GM12872 (cell line): Measurements from ENCODE around the gene PEX5L.

Experiments used
- CTCF ChIP-seq: IDR thresholded peaks from 3 replicates; pipeline ENCODE4 v1.5.1; 2011; ENCODE audit warnings: low read depth, mild to moderate bottlenecking, low read length, moderate library complexity; ENCODE audit not compliant: insufficient read depth

The PEX5L gene

GRCh38 chr3:179861953-179862352 is 174.8 kb downstream of the PEX5L start:
- TF ChIP-seq CTCF: no peak

DNA sequence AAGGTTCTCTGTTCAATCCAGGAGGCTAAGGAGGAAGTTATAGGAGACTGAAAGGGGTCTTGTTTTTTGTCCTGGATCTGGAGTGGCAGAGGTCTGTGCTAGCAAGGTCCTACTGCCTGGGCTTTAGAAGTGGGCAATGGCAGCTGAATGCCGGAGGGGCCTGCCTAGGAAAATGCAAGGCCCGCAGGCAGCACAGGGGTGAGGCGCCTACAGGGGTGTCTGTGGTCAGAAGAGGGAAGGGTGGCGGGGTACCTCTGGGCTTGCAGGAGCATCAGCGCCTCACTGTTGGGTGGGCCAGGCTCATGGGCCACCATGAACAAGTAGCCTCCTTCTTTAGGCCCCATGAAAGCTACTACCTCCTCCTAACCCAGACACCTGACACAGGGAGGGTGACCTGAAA is 175.4 kb downstream of the PEX5L start:
- no peak for TF ChIP-seq CTCF

DNA sequence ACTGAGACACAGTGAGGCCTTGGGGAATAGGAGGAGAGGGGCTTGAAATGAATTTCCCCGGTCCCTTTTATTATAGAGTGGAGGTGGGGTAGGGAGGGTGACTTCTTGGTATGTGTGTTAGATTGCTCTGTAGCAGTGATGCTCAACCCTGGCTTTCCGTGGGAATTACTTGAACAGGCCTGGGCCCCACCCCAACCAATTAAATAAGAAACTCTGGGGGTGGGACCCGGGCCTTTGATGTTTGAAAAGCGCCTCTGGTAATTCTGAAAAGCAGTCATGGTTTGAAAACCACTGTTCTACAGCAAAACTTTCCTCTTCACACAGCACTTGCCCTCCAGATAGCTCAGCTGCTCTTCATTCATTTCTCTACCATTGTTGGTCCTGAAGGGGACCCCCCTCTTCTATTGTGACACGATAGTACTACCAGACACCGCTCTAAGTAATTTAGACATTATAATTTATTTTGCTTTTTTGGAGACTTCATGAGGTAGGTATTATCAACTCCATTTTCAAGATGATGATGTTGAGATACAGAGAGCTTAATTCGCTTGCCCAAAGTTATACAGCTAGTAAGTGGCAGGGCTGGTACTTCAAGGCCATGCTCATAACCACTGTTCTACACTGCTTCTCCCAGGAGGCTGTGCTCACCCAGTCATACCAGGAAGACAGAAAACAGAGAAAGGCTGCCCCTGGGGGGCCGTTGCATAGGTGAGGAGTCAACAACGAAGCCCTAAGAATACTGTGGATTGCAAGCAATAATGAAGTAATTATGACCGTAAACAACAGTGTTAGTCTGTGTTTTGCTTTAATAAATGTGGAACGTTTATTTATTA is 176.2 kb downstream of the PEX5L start:
- TF ChIP-seq CTCF: no peak

- TF ChIP-seq CTCF: no peak
These were observed 183.6 kb downstream of the PEX5L start for GRCh38 chr3:179853176-179853575.

- no peak for TF ChIP-seq CTCF
These were observed 184.4 kb downstream of the PEX5L start for GRCh38 chr3:179852142-179852905.

DNA sequence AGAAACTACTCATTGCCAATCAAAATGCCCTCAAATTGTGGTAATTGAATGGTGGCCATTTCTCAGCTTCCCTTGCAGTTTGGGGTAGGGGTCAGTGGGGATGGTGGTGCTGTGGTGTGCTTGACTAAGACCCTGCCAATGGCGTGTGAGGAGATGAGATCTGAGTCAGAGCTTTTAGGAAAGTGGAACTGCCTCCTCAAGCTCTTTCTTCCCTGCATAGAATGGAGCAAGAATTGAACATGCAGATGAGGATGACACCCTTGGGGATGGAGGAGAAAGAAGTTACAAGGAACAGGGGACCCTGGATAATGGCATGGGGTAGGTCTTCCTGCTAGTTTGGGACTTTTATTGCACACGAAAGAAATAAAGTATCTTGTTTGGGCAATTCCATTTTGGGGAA is 188.0 kb downstream of the PEX5L start:
- no peak for TF ChIP-seq CTCF

- no peak for TF ChIP-seq CTCF
These were observed 194.7 kb downstream of the PEX5L start for GRCh38 chr3:179842061-179842460.
